Coronary artery (tissue), 2 donors: ENCODE results near the gene FLT4.
"Not testable (repeated sequence)": the region's sequence is repeated elsewhere in the genome, so short reads cannot be mapped to it uniquely, and the experiment has no call there.

ENCODE experiments used
- DNase-seq: peaks from one replicate; pipeline ENCODE4 v3.0.0-alpha.2; 2017; ENCODE audit warnings: low spot score
- H3K27ac ChIP-seq, 2 donors: fragments of 200-600 bp; sonication (generic); one replicate each; pipeline ENCODE4 v1.5.1; 2016 to 2019
- H3K4me3 ChIP-seq: fragments of 200-600 bp; sonication (generic); 2 replicates; pipeline ENCODE4 v1.5.1; 2016; ENCODE audit warnings: mild to moderate bottlenecking, moderate library complexity
- TF ChIP-seq, protein P1 (sequence below): fragments of 200-600 bp; sonication (generic); IDR thresholded peaks from one replicate; pipeline ENCODE4 v1.5.1; 2019; ENCODE audit warnings: antibody characterized with exemption

The FLT4 gene

DNA sequence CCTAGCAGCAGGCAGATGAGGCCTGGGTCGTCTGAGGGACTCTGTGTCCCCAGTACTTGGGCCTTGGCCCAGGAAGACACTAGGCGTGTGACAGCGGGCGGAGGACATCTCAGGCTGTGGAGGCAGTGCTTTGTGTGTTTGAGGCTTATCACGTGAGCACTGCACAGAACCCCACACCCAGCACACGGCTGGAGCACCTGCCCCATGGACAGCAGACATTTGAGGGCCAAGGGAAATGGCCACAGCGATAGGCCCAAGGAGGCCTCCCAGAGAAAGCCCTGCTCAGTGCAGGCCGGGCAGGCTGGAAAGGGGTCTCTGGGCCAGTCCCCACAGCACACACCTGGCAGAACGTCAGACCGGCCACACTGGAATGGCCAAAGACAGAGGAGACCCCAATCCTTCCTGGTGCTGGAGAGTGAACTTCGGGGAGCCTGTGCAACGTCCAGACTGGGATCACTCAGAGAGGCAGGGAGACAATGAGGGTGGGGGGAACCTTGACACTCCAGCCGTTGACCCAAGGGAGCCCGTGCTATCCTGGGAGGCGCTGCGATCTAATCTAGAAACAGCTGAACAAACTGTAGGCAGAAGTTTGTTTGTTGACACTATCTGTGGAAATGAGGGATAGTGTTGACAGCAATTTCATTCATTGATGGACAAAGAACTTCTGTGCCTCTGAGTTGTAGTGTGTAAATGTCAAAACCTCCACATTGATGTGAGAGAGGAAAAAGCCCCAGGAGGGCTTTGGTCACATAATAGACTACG lies 19.6 kb upstream of the FLT4 start:
- TF ChIP-seq, protein P1, sequence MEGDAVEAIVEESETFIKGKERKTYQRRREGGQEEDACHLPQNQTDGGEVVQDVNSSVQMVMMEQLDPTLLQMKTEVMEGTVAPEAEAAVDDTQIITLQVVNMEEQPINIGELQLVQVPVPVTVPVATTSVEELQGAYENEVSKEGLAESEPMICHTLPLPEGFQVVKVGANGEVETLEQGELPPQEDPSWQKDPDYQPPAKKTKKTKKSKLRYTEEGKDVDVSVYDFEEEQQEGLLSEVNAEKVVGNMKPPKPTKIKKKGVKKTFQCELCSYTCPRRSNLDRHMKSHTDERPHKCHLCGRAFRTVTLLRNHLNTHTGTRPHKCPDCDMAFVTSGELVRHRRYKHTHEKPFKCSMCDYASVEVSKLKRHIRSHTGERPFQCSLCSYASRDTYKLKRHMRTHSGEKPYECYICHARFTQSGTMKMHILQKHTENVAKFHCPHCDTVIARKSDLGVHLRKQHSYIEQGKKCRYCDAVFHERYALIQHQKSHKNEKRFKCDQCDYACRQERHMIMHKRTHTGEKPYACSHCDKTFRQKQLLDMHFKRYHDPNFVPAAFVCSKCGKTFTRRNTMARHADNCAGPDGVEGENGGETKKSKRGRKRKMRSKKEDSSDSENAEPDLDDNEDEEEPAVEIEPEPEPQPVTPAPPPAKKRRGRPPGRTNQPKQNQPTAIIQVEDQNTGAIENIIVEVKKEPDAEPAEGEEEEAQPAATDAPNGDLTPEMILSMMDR = no peak
- no peak for DNase-seq
- H3K27ac ChIP-seq = no peak overlapping the region
- H3K4me3 ChIP-seq = no peak overlapping the region

DNA sequence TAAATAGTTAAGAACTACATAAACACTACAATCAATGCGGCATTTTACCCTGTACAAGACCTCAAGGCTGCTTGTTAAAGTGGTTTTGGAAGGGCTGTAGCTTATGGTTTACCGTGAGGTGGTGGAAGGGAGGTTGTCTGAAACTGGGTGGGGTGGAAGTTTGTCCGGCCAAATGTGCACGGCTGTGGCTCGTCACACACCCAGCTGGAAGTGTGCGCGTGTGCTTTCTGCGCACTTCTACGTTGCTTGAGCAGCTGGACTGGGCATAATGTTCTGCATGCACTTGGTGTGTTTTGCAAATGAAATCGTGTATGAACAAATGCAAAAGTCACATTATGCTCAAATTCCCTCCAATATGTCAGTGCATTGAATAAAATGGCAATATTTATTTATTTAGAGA lies 17.4 kb upstream of the FLT4 start:
- DNase-seq = no peak
- H3K27ac ChIP-seq = no peak overlapping the region
- H3K4me3 ChIP-seq = no peak overlapping the region
- TF ChIP-seq, protein P1 = no peak

DNA sequence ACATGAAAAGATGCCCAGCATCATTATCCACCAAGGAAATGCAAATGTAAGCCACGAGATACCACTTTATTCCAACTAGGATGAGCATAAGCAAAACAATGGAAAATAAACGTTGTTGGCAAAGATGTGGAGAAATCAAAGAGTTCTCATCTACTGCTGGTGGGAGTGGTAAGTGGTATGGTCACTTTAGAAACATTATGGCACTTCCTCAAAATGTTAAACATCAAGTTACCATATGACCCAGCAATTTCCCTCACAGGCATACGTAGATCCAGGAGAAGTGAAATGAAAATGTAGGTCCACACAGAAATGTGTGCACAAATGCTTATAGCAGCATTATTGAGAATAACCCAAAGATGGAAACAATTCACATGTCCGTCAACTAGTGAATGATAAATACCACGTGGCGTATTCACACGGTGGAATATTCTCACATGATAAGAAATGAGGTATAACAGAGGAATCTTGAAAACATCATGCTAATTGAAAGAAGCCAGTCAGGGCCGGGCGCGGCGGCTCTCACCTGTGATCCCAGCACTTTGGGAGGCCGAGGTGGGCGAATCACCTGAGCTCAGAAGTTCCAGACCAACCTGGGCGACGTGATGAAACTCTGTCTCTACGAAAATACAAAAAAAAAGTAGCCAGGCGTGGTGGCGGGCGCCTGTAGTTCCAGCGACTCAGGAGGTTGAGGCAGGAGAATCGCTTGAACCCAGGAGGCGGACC lies 16.4 kb upstream of the FLT4 start:
- TF ChIP-seq, protein P1 = no peak
- no peak overlapping the region for H3K4me3 ChIP-seq
- H3K27ac ChIP-seq = no peak overlapping the region
- DNase-seq = no peak

DNA sequence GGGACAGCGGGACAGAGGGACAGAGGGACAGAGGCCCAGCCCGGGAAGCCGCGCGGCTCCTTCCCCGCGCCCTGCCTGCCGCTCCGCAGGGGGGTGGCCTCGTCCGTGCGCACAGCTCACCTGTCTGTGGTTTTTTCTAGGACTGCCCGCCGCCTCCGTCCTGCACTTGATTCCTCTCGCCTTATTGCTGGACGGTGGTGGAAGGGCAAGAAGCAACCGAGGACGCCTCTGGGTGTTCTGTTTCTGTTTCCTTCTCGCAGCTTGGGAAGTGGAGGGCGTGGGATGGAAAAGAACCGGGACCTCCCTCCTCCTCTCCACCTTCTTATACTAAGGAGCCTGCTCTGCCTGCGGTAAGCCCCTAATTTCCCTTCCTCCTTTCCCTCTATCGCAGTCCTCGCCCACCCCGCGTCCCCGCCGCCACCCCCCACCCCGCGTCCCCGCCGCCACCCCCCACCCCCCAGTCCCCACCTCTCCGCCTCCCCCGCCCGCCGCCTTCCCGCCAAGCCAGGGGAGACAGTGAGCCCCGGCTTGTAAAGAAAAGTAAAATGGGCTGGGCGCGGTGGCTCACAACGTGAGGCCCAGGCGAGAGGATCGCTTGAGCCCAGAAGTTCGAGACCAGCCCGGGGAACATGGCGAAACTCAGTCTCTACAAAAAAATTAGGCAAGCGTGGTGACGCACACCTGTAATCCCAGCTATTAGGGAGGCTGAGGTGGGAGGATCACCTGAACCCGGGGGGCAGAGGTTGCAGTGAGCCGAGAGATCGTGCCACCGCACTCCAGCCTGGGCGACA lies 9.6 kb upstream of the FLT4 start:
- DNase-seq = no peak
- TF ChIP-seq, protein P1 = no peak
- Histone ChIP-seq H3K27ac (no peak overlapping the region), H3K4me3 (no peak overlapping the region)

DNA sequence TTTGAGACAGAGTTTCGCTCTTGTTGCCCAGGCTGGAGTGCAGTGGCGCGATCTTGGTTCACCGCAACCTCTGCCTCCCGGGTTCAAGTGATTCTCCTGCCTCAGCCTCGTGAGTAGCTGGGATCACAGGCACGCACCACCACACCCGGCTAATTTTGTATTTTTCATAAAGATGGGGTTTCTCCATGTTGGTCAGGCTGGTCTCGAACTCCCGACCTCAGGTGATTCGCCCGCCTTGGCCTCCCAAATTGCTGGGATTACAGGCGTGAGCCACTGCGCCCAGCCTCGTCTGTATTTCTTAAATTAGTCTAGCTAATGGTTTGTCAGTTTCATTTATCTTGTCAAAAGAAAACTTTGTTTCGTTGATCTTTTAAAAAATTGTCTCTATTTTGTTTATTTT lies 5.8 kb upstream of the FLT4 start:
- not testable (repeated sequence) for DNase-seq, H3K27ac ChIP-seq, H3K4me3 ChIP-seq

DNA sequence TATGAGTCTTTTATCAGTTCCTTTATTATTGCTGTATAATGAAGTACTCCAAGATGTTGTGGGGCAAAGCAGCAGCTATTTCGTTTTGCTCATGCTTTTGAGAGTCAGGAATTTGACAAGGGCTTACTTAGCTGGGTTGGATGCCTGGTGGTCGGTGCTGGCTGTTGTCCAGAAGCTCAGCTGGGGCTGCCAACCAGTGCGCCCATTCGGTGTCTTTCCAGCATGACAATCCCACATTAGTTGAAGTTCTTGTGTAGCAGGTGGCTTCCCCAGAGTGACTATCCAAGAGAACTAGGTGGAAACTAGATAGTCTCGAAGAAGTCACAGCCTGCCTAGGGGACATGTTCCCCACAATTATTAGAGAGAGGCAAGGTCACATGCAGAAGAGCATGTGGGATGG lies 3.4 kb upstream of the FLT4 start:
- no peak overlapping the region for H3K27ac ChIP-seq
- H3K4me3 ChIP-seq = no peak overlapping the region
- TF ChIP-seq, protein P1 = no peak
- DNase-seq = no peak

DNA sequence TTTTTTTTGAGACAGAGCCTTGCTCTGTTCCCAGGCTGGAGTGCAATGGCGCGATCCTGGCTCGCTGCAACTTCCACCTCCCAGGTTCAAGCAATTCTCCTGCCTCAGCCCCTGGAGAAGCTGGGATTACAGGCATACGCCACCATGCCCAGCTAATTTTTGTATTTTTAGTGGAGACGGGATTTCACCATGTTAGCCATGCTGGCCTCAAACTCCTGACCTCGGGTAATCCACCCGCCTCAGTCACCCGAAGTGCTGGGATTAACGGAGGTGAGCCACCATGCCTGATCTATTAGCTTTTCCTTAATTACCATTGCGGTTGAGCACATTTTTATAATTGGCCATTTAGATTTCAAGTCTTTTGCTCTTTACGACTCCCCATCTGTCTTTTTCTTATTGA lies 2.9 kb upstream of the FLT4 start:
- Histone ChIP-seq H3K4me3 (no peak overlapping the region), H3K27ac (no peak overlapping the region)
- no peak for DNase-seq
- TF ChIP-seq, protein P1 = no peak
